Measurements from ENCODE around the gene MED8.

- TF ChIP-seq SUZ12 (IDR thresholded peaks at IDR 0.05; ENCODE audit: extremely low read depth, insufficient read depth, insufficient read length) (no peak), YY1 (IDR thresholded peaks at IDR 0.05; ENCODE audit: insufficient read depth, insufficient read length) (no peak)
Measured at GRCh38 chr1:43383449-43383848, 6.2 kb downstream of the MED8 start.
